Lower lobe of right lung (tissue), 1 donor: ENCODE measurements around the gene PBRM1. TPM values are rescaled to one million over a fixed set of nuclear protein-coding genes. Genes with fewer than 3 reads are reported as not detected.

Experiments used
- total RNA-seq: library from RNA; stranded (reverse); fragmentation: NEBNext Ultra II Directional; extraction: Animal tissue kit (Norgen Biotek cat#: 25700); gene quantifications from one replicate; pipeline ENCODE4 v1.2.1, GENCODE V29; 2021
- donor health status: DM: no; HTN: yes; CAD: no; lungs with severe emphysema.

The PBRM1 gene
- total RNA-seq, 1 donor from 2014 or later = 88.3 TPM

Other genes with a start within 250 kb of the PBRM1 start
- 23.6 TPM for gene SEMA3G, start 240.8 kb downstream of the PBRM1 start, total RNA-seq
- 44.0 TPM for gene TNNC1, start 231.9 kb downstream of the PBRM1 start, total RNA-seq
- gene NISCH, start 230.3 kb downstream of the PBRM1 start, total RNA-seq = 90.2 TPM
- 133 TPM for gene STAB1, start 190.6 kb downstream of the PBRM1 start, total RNA-seq
- gene NT5DC2, start 152.1 kb downstream of the PBRM1 start, total RNA-seq = 28.5 TPM
- 16.3 TPM for gene UQCC5, start 149.3 kb downstream of the PBRM1 start, total RNA-seq
- gene GNL3, start 119 bp upstream of the PBRM1 start, total RNA-seq = 35.2 TPM
- gene GLT8D1, start 19.9 kb upstream of the PBRM1 start, total RNA-seq = 37.1 TPM
- gene SPCS1, start 20.2 kb upstream of the PBRM1 start, total RNA-seq = 74.6 TPM
- gene NEK4, start 85.0 kb upstream of the PBRM1 start, total RNA-seq = 25.1 TPM
- not detected for gene ITIH1, start 91.7 kb upstream of the PBRM1 start, total RNA-seq
- 4.5 TPM for gene ITIH3, start 108.9 kb upstream of the PBRM1 start, total RNA-seq
- 23.7 TPM for gene ITIH4, start 144.8 kb upstream of the PBRM1 start, total RNA-seq
- gene MUSTN1, start 149.1 kb upstream of the PBRM1 start, total RNA-seq = 7.3 TPM
- 42.4 TPM for gene STIMATE, start 211.6 kb upstream of the PBRM1 start, total RNA-seq